Astrocyte of the hippocampus (primary cell): ENCODE results near the gene OTOF.

ENCODE experiments used
- DNase-seq: peaks from one replicate; pipeline ENCODE4 v3.0.0; 2011; ENCODE audit warnings: low read depth, low spot score

Gene OTOF

GRCh38 chr2:26453421-26454329, 24.2 kb downstream of the OTOF start:
- no peak for DNase-seq

GRCh38 chr2:26451700-26452099, 26.2 kb downstream of the OTOF start:
- no peak for DNase-seq

GRCh38 chr2:26450031-26450635, 27.8 kb downstream of the OTOF start:
- DNase-seq: no peak

GRCh38 chr2:26449278-26450030, 28.5 kb downstream of the OTOF start:
- DNase-seq: no peak

DNA sequence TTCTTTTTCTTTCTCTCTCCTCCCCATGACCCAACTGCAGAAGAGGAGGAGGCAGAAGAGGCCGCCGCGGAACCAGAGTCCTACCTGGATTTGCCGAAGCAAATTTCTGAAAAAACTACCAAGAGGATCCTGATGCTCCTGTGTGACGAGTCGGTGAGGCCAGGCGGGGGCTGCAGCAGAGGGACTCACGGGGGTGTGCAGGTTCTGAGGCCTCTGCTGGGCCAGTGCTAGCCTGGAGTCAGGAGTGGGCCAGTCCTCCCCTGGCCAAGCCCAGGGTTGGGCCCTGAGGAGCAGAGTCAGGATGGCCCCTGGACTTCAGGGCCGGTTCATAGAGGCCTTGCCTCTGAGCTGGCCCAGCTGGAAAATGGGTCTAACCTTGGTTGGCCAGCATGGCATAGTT, 29.3 kb downstream of the OTOF start:
- DNase-seq: no peak

- DNase-seq: no peak
These were observed 33.7 kb downstream of the OTOF start for GRCh38 chr2:26444236-26444635.

DNA sequence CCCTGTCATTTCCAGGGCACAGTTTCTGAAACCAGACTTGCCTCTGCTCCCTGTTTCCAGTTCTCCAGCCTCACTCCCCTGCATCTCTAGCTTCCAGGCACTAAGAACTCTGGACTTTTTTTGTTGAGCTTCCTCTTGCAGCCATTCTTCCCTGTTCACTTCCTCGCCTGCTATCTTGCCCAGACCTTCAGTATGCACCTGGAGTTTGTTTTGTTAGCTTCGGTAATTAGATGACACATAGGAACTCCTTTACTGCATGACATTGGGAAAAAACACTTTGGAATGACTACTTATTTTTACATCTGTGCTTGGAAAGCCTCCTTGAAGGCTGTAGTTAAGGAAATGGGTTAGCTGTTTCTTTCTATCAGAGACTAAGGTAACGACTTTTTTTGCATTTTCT, 35.2 kb downstream of the OTOF start:
- DNase-seq: no peak

- DNase-seq: no peak
These were observed 35.6 kb downstream of the OTOF start for GRCh38 chr2:26442301-26442700.

GRCh38 chr2:26438926-26439325, 39.0 kb downstream of the OTOF start:
- DNase-seq: peak; percentile 47

- no peak for DNase-seq
These were observed 39.4 kb downstream of the OTOF start for GRCh38 chr2:26438526-26438925.

DNA sequence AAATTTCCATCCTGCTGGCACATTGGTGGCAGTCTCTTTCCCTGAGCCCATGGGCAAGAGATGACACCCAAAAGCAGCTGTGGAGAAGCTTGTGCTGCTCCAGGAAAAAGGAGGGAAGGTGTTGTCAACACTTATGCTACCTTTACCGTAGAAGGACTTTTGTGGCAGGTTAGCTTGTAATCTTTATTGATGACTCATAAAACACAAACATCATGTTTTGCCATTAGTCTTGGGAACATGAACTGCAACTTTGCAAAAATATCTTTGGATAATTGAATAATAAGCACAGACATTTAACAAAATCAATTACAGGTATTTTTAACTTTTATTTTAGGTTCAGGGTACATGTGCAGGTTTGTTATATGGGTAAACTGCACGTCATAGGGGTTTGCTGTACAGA, 42.8 kb downstream of the OTOF start:
- no peak for DNase-seq

- DNase-seq: no peak
These were observed 45.1 kb downstream of the OTOF start for GRCh38 chr2:26432859-26433258.

DNA sequence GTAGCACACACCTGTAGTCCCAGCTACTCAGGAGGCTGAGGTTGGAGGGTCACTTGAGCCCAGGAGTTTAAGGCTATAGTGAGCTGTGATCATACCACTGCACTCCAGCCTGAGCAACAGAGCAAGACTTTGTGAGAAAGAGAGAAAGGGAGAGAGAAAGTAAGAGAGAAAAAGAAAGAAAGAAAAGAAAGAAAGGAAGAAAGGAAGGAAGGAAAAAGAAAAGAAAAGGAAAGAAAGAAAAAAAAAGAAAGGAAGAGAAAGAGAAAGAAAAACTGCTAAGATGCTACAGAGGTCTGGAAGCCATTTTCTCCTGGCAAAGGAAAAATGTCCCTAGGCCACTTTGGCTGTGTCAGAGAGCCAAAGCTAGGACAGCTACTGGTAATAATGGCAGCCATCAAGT, 45.6 kb downstream of the OTOF start:
- DNase-seq: no peak

- peak; percentile 17 for DNase-seq
These were observed 47.1 kb downstream of the OTOF start for GRCh38 chr2:26430826-26431225.

- DNase-seq: peak; percentile 42
These were observed 47.9 kb downstream of the OTOF start for GRCh38 chr2:26429779-26430578.

GRCh38 chr2:26428846-26429245, 49.1 kb downstream of the OTOF start:
- no peak for DNase-seq

- DNase-seq: no peak
These were observed 53.7 kb downstream of the OTOF start for GRCh38 chr2:26424221-26424620.

DNA sequence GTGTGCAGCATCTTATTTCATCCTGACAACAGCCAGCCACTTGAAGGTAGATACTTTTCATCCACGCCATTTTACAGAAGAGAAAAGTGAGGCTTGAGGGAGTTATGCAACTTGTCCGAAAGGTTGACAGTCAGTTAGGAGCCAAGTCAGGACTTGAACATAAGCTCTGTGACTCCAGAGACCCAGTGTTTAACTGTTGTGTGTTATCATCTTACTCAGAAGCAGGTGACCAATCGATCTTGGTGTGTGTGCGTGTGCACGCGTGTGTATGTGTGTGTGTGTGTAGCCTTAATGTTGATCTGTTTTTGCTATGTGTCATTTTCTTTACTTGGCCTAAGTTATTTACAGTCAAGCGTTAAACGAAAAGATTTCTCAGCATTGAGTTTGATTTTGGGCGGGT, 54.2 kb downstream of the OTOF start:
- DNase-seq: no peak

DNA sequence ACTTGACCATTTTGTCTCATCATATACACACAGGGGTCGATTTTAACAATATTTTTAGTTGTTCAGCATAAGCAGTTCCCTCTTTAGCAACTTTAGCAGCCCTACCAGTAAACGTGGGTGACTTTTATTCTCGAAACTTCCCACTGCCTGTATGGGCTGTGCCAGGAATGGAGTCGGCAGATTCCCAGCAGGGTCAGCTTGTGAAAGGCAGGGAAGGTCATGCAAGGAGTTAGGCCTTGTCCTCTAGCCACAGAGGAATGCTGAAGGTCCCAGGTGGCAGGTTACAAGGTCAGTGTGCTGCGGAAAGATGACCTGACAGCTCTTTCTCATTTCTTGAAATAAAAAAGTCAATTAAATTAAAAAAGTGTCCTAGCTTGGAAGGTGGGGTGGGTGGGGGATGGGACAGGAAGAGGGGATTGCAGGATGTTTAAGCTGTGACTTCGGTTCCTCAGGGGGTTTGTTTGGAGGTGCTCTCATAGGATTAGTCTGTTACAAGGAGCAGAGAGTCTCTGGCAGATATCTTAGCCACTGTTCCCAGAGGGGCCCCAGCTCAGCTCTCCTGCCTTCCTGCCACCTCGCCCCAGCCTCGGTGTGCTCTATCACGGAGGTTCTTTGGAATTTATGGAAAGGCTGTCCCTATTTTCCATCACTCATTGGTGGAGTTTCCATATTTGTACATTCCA, 54.8 kb downstream of the OTOF start:
- no peak for DNase-seq

GRCh38 chr2:26421961-26422360, 56.0 kb downstream of the OTOF start:
- no peak for DNase-seq

GRCh38 chr2:26414311-26414710, 63.6 kb downstream of the OTOF start:
- no peak for DNase-seq
